SK-N-MC (cell line): Measurements from ENCODE around the gene OR52I1.

ENCODE experiments used
- EZH2 ChIP-seq: fragments of 200-600 bp; sonication (generic); IDR thresholded peaks from one replicate; pipeline ENCODE4 v1.6.1; 2017; ENCODE audit warnings: antibody characterized with exemption
- FOXP2 ChIP-seq: optimal IDR thresholded peaks from 2 replicates; pipeline ENCODE3; 2011; ENCODE audit warnings: mild to moderate bottlenecking, moderate library complexity; ENCODE audit not compliant: insufficient read depth; ENCODE audit errors: extremely low read length, control extremely low read depth
- POLR2AphosphoS5 ChIP-seq: IDR thresholded peaks from 2 replicates; pipeline ENCODE4 v1.6.1; 2012; ENCODE audit warnings: mild to moderate bottlenecking, low read depth, low read length, borderline replicate concordance

DNA sequence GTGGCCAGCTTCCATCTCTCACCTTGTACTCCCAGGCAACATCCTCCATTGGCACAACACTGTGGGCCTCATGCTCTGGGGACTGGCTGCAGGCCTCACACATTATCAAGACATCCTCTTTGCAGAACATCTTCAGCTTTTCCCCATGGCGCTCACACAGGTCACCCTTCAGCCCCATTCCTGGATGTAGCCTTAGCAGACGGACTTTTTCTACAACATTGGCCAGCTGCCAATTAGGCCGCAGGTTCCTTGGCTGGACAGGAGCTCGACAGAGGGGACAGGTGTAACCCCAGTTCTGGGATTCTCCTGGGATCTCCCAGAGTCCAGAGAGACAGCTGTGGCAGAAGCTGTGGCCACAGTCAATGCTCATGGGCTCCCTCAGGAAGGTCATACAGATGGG, 11.2 kb downstream of the OR52I1 start:
- TF ChIP-seq POLR2AphosphoS5, result no peak
- TF ChIP-seq EZH2, result no peak
- TF ChIP-seq FOXP2, result no peak
